GM18507 (cell line): ENCODE measurements around the gene GRIK4.

Experiments used
- DNase-seq: peaks from one replicate; pipeline ENCODE4 v3.0.0; 2011; ENCODE audit warnings: low read depth; ENCODE audit not compliant: insufficient read length; ENCODE audit errors: extremely low spot score
- FAIRE-seq: peaks from 2 replicates; lab custom pipeline; 2011; peaks lifted over from hg19 to GRCh38; lab: Jason Lieb, UNC

GRIK4 gene

GRCh38 chr11:120835601-120836228, 324.2 kb downstream of the GRIK4 start:
- FAIRE-seq = peak; percentile 84
- peak; percentile 68 for DNase-seq

- DNase-seq (no peak), FAIRE-seq (no peak)
Measured at GRCh38 chr11:120837696-120838095, 326.1 kb downstream of the GRIK4 start.

GRCh38 chr11:120839201-120839600, 327.7 kb downstream of the GRIK4 start:
- FAIRE-seq = no peak
- DNase-seq = no peak

- no peak for DNase-seq
- peak; percentile 45 for FAIRE-seq
Measured at GRCh38 chr11:120839846-120840402, 328.4 kb downstream of the GRIK4 start.

- FAIRE-seq (no peak), DNase-seq (no peak)
Measured at GRCh38 chr11:120840661-120841060, 329.1 kb downstream of the GRIK4 start.

- FAIRE-seq (no peak), DNase-seq (no peak)
Measured at GRCh38 chr11:120841074-120841473, 329.5 kb downstream of the GRIK4 start.

GRCh38 chr11:120842195-120842594, 330.6 kb downstream of the GRIK4 start:
- no peak for DNase-seq
- no peak for FAIRE-seq

- FAIRE-seq = no peak
Measured at GRCh38 chr11:120853435-120853834, 341.9 kb downstream of the GRIK4 start.

GRCh38 chr11:120854988-120855387, 343.4 kb downstream of the GRIK4 start:
- no peak for DNase-seq
- no peak for FAIRE-seq

More at GRCh38 chr11:120853435-120853834, 341.9 kb downstream of the GRIK4 start:
- no peak for DNase-seq

GRCh38 chr11:120857508-120857907, 346.0 kb downstream of the GRIK4 start:
- FAIRE-seq = no peak
- DNase-seq = no peak

GRCh38 chr11:120858740-120859139, 347.2 kb downstream of the GRIK4 start:
- no peak for FAIRE-seq
- no peak for DNase-seq

GRCh38 chr11:120859552-120860295, 348.2 kb downstream of the GRIK4 start:
- DNase-seq (no peak), FAIRE-seq (no peak)

- DNase-seq (no peak), FAIRE-seq (no peak)
Measured at GRCh38 chr11:120863359-120863758, 351.8 kb downstream of the GRIK4 start.

GRCh38 chr11:120867024-120867423, 355.5 kb downstream of the GRIK4 start:
- DNase-seq (no peak), FAIRE-seq (no peak)

GRCh38 chr11:120867531-120867930, 356.0 kb downstream of the GRIK4 start:
- FAIRE-seq (no peak), DNase-seq (no peak)

- FAIRE-seq (no peak), DNase-seq (no peak)
Measured at GRCh38 chr11:120867988-120868387, 356.4 kb downstream of the GRIK4 start.

- FAIRE-seq (peak; percentile 58), DNase-seq (no peak)
Measured at GRCh38 chr11:120869097-120869496, 357.5 kb downstream of the GRIK4 start.

GRCh38 chr11:120869516-120870011, 358.0 kb downstream of the GRIK4 start:
- FAIRE-seq = peak; percentile 81
- DNase-seq = peak; percentile 15

GRCh38 chr11:120871194-120871593, 359.6 kb downstream of the GRIK4 start:
- no peak for DNase-seq
- no peak for FAIRE-seq

- no peak for DNase-seq
Measured at GRCh38 chr11:120871924-120872323, 360.4 kb downstream of the GRIK4 start.

More at GRCh38 chr11:120871924-120872323, 360.4 kb downstream of the GRIK4 start:
- FAIRE-seq = no peak
